OCI-LY3 (cell line): ENCODE data around the gene PCDHB13.
"Not testable (repeated sequence)": the region's sequence is repeated elsewhere in the genome, so short reads cannot be mapped to it uniquely, and the experiment has no call there.

ENCODE experiments used
- EZH2phosphoT487 ChIP-seq: fragments of 200-600 bp; shearing (Covaris generic); IDR thresholded peaks from 2 replicates; pipeline ENCODE4 v1.6.1; 2018; ENCODE audit warnings: antibody characterized with exemption, mixed run types, low read depth
- TF ChIP-seq, protein P1 (sequence below): fragments of 200-600, 300-600 bp; sonication (generic); IDR thresholded peaks from 2 replicates; pipeline ENCODE4 v1.5.1; 2014; ENCODE audit warnings: antibody characterized with exemption, low read length, low read depth

DNA sequence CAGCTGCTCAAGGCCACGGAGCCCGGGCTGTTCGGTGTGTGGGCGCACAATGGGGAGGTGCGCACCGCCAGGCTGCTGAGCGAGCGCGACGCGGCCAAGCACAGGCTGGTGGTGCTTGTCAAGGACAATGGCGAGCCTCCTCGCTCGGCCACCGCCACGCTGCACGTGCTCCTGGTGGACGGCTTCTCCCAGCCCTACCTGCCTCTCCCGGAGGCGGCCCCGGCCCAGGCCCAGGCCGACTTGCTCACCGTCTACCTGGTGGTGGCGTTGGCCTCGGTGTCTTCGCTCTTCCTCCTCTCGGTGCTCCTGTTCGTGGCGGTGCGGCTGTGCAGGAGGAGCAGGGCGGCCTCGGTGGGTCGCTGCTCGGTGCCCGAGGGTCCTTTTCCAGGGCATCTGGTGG, 24.6 kb upstream of the PCDHB13 start:
- TF ChIP-seq, protein P1, sequence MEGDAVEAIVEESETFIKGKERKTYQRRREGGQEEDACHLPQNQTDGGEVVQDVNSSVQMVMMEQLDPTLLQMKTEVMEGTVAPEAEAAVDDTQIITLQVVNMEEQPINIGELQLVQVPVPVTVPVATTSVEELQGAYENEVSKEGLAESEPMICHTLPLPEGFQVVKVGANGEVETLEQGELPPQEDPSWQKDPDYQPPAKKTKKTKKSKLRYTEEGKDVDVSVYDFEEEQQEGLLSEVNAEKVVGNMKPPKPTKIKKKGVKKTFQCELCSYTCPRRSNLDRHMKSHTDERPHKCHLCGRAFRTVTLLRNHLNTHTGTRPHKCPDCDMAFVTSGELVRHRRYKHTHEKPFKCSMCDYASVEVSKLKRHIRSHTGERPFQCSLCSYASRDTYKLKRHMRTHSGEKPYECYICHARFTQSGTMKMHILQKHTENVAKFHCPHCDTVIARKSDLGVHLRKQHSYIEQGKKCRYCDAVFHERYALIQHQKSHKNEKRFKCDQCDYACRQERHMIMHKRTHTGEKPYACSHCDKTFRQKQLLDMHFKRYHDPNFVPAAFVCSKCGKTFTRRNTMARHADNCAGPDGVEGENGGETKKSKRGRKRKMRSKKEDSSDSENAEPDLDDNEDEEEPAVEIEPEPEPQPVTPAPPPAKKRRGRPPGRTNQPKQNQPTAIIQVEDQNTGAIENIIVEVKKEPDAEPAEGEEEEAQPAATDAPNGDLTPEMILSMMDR: not testable (repeated sequence)
- TF ChIP-seq EZH2phosphoT487: not testable (repeated sequence)
